ENCODE data around the gene CCDC110.

Gene CCDC110

GRCh38 chr4:185508181-185508580 lies 36.6 kb upstream of the CCDC110 start:
- Histone ChIP-seq H3K9ac (ENCODE audit: low read length in 5 of 5) (no peak overlapping the region), H3K36me3 (ENCODE audit: control insufficient read depth in 5 of 5, insufficient read depth in 5 of 5, low read length in 5 of 5) (no peaks in the 10 kb centered on the region), H3K27ac (ENCODE audit: low read depth, low read length) (no peak overlapping the region), H3K9me3 (ENCODE audit: control insufficient read depth in 5 of 5, low read length in 5 of 5) (no peaks in the 10 kb centered on the region), H3K4me3 (ENCODE audit: low read depth in 1 of 5, low read length in 5 of 5) (no peak overlapping the region), H3K27me3 (ENCODE audit: control insufficient read depth in 5 of 5, insufficient read depth in 4 of 5, low read length in 5 of 5) (peaks cover 0 to 2% (median 0%) of the 10 kb centered on the region in 5 donors), H3K4me1 (ENCODE audit: control insufficient read depth in 5 of 5, insufficient read depth in 5 of 5, low read length in 5 of 5) (peaks cover 0 to 5% (median 4%) of the 10 kb centered on the region in 5 donors)

GRCh38 chr4:185506422-185506821 lies 34.9 kb upstream of the CCDC110 start:
- no peak overlapping the region for H3K27ac ChIP-seq (ENCODE audit: low read depth, low read length)
- H3K36me3 ChIP-seq (ENCODE audit: control insufficient read depth in 5 of 5, insufficient read depth in 5 of 5, low read length in 5 of 5): no peaks in the 10 kb centered on the region
- H3K9me3 ChIP-seq (ENCODE audit: control insufficient read depth in 5 of 5, low read length in 5 of 5): no peaks in the 10 kb centered on the region
- peaks cover 0 to 4% (median 0%) of the 10 kb centered on the region in 5 donors for H3K27me3 ChIP-seq (ENCODE audit: control insufficient read depth in 5 of 5, insufficient read depth in 4 of 5, low read length in 5 of 5)
- H3K4me1 ChIP-seq (ENCODE audit: control insufficient read depth in 5 of 5, insufficient read depth in 5 of 5, low read length in 5 of 5): no peaks in the 10 kb centered on the region
- H3K4me3 ChIP-seq (ENCODE audit: low read depth in 1 of 5, low read length in 5 of 5): no peak overlapping the region
- H3K9ac ChIP-seq (ENCODE audit: low read length in 5 of 5): no peak overlapping the region

- Histone ChIP-seq H3K4me1 (ENCODE audit: control insufficient read depth in 5 of 5, insufficient read depth in 5 of 5, low read length in 5 of 5) (no peaks in the 10 kb centered on the region), H3K9ac (ENCODE audit: low read length in 5 of 5) (no peak overlapping the region)
Observed at GRCh38 chr4:185504098-185505047, 32.8 kb upstream of the CCDC110 start.

GRCh38 chr4:185502386-185502785 lies 30.9 kb upstream of the CCDC110 start:
- no peak overlapping the region for H3K4me3 ChIP-seq (ENCODE audit: low read depth in 1 of 5, low read length in 5 of 5)
- H3K27ac ChIP-seq (ENCODE audit: low read depth, low read length): no peak overlapping the region
- H3K9ac ChIP-seq (ENCODE audit: low read length in 5 of 5): no peak overlapping the region
- peaks cover 0 to 7% (median 6%) of the 10 kb centered on the region in 5 donors for H3K9me3 ChIP-seq (ENCODE audit: control insufficient read depth in 5 of 5, low read length in 5 of 5)
- H3K36me3 ChIP-seq (ENCODE audit: control insufficient read depth in 5 of 5, insufficient read depth in 5 of 5, low read length in 5 of 5): no peaks in the 10 kb centered on the region
- H3K27me3 ChIP-seq (ENCODE audit: control insufficient read depth in 5 of 5, insufficient read depth in 4 of 5, low read length in 5 of 5): peaks cover 0 to 7% (median 0%) of the 10 kb centered on the region in 5 donors
- H3K4me1 ChIP-seq (ENCODE audit: control insufficient read depth in 5 of 5, insufficient read depth in 5 of 5, low read length in 5 of 5): no peaks in the 10 kb centered on the region

More at GRCh38 chr4:185504098-185505047, 32.8 kb upstream of the CCDC110 start:
- no peaks in the 10 kb centered on the region for H3K36me3 ChIP-seq (ENCODE audit: control insufficient read depth in 5 of 5, insufficient read depth in 5 of 5, low read length in 5 of 5)
- peaks cover 0 to 7% (median 6%) of the 10 kb centered on the region in 5 donors for H3K9me3 ChIP-seq (ENCODE audit: control insufficient read depth in 5 of 5, low read length in 5 of 5)
- peak overlapping the region in 2 of 5 donors; percentile 31 to 45 for H3K4me3 ChIP-seq (ENCODE audit: low read depth in 1 of 5, low read length in 5 of 5)
- H3K27ac ChIP-seq (ENCODE audit: low read depth, low read length): no peak overlapping the region
- peaks cover 0 to 7% (median 0%) of the 10 kb centered on the region in 5 donors for H3K27me3 ChIP-seq (ENCODE audit: control insufficient read depth in 5 of 5, insufficient read depth in 4 of 5, low read length in 5 of 5)

GRCh38 chr4:185500576-185500975 lies 29.0 kb upstream of the CCDC110 start:
- no peak overlapping the region for H3K27ac ChIP-seq (ENCODE audit: low read depth, low read length)
- peaks cover 0 to 7% (median 6%) of the 10 kb centered on the region in 5 donors for H3K9me3 ChIP-seq (ENCODE audit: control insufficient read depth in 5 of 5, low read length in 5 of 5)
- H3K4me1 ChIP-seq (ENCODE audit: control insufficient read depth in 5 of 5, insufficient read depth in 5 of 5, low read length in 5 of 5): no peaks in the 10 kb centered on the region
- peak overlapping the region in 1 of 5 donors; percentile 3 for H3K4me3 ChIP-seq (ENCODE audit: low read depth in 1 of 5, low read length in 5 of 5)
- H3K9ac ChIP-seq (ENCODE audit: low read length in 5 of 5): no peak overlapping the region
- H3K27me3 ChIP-seq (ENCODE audit: control insufficient read depth in 5 of 5, insufficient read depth in 4 of 5, low read length in 5 of 5): peaks cover 0 to 7% (median 0%) of the 10 kb centered on the region in 5 donors
- H3K36me3 ChIP-seq (ENCODE audit: control insufficient read depth in 5 of 5, insufficient read depth in 5 of 5, low read length in 5 of 5): no peaks in the 10 kb centered on the region

- Histone ChIP-seq H3K4me1 (ENCODE audit: control insufficient read depth in 5 of 5, insufficient read depth in 5 of 5, low read length in 5 of 5) (no peaks in the 10 kb centered on the region), H3K27me3 (ENCODE audit: control insufficient read depth in 5 of 5, insufficient read depth in 4 of 5, low read length in 5 of 5) (peaks cover 0 to 7% (median 0%) of the 10 kb centered on the region in 5 donors), H3K27ac (ENCODE audit: low read depth, low read length) (no peak overlapping the region), H3K9ac (ENCODE audit: low read length in 5 of 5) (no peak overlapping the region), H3K9me3 (ENCODE audit: control insufficient read depth in 5 of 5, low read length in 5 of 5) (peaks cover 0 to 7% (median 6%) of the 10 kb centered on the region in 5 donors), H3K4me3 (ENCODE audit: low read depth in 1 of 5, low read length in 5 of 5) (no peak overlapping the region), H3K36me3 (ENCODE audit: control insufficient read depth in 5 of 5, insufficient read depth in 5 of 5, low read length in 5 of 5) (no peaks in the 10 kb centered on the region)
Observed at GRCh38 chr4:185500035-185500434, 28.5 kb upstream of the CCDC110 start.

- no peaks in the 10 kb centered on the region for H3K27me3 ChIP-seq (ENCODE audit: control insufficient read depth in 5 of 5, insufficient read depth in 4 of 5, low read length in 5 of 5)
- H3K4me1 ChIP-seq (ENCODE audit: control insufficient read depth in 5 of 5, insufficient read depth in 5 of 5, low read length in 5 of 5): no peaks in the 10 kb centered on the region
- no peak overlapping the region for H3K9ac ChIP-seq (ENCODE audit: low read length in 5 of 5)
- no peak overlapping the region for H3K27ac ChIP-seq (ENCODE audit: low read depth, low read length)
- H3K9me3 ChIP-seq (ENCODE audit: control insufficient read depth in 5 of 5, low read length in 5 of 5): peaks cover 0 to 9% (median 8%) of the 10 kb centered on the region in 5 donors
- no peaks in the 10 kb centered on the region for H3K36me3 ChIP-seq (ENCODE audit: control insufficient read depth in 5 of 5, insufficient read depth in 5 of 5, low read length in 5 of 5)
- no peak overlapping the region for H3K4me3 ChIP-seq (ENCODE audit: low read depth in 1 of 5, low read length in 5 of 5)
Observed at GRCh38 chr4:185488650-185489049, 17.1 kb upstream of the CCDC110 start.

- peaks cover 0 to 2% (median 0%) of the 10 kb centered on the region in 5 donors for H3K4me1 ChIP-seq (ENCODE audit: control insufficient read depth in 5 of 5, insufficient read depth in 5 of 5, low read length in 5 of 5)
Observed at GRCh38 chr4:185481401-185481800, 9.9 kb upstream of the CCDC110 start.

GRCh38 chr4:185480016-185480732 lies 8.6 kb upstream of the CCDC110 start:
- H3K27ac ChIP-seq (ENCODE audit: low read depth, low read length): no peak overlapping the region
- no peak overlapping the region for H3K4me3 ChIP-seq (ENCODE audit: low read depth in 1 of 5, low read length in 5 of 5)
- no peaks in the 10 kb centered on the region for H3K9me3 ChIP-seq (ENCODE audit: control insufficient read depth in 5 of 5, low read length in 5 of 5)
- H3K9ac ChIP-seq (ENCODE audit: low read length in 5 of 5): no peak overlapping the region
- no peaks in the 10 kb centered on the region for H3K36me3 ChIP-seq (ENCODE audit: control insufficient read depth in 5 of 5, insufficient read depth in 5 of 5, low read length in 5 of 5)
- peaks cover 0 to 2% (median 0%) of the 10 kb centered on the region in 5 donors for H3K4me1 ChIP-seq (ENCODE audit: control insufficient read depth in 5 of 5, insufficient read depth in 5 of 5, low read length in 5 of 5)
- H3K27me3 ChIP-seq (ENCODE audit: control insufficient read depth in 5 of 5, insufficient read depth in 4 of 5, low read length in 5 of 5): peaks cover 0 to 6% (median 0%) of the 10 kb centered on the region in 5 donors

More at GRCh38 chr4:185481401-185481800, 9.9 kb upstream of the CCDC110 start:
- no peak overlapping the region for H3K4me3 ChIP-seq (ENCODE audit: low read depth in 1 of 5, low read length in 5 of 5)
- H3K27ac ChIP-seq (ENCODE audit: low read depth, low read length): no peak overlapping the region
- no peaks in the 10 kb centered on the region for H3K9me3 ChIP-seq (ENCODE audit: control insufficient read depth in 5 of 5, low read length in 5 of 5)
- H3K36me3 ChIP-seq (ENCODE audit: control insufficient read depth in 5 of 5, insufficient read depth in 5 of 5, low read length in 5 of 5): no peaks in the 10 kb centered on the region
- peaks cover 0 to 6% (median 0%) of the 10 kb centered on the region in 5 donors for H3K27me3 ChIP-seq (ENCODE audit: control insufficient read depth in 5 of 5, insufficient read depth in 4 of 5, low read length in 5 of 5)
- no peak overlapping the region for H3K9ac ChIP-seq (ENCODE audit: low read length in 5 of 5)

All from subcutaneous abdominal adipose tissue (tissue), 5 donors.